Tibial nerve (tissue), 4 donors: ENCODE measurements around the gene PHF12. TPM values are rescaled to one million over a fixed set of nuclear protein-coding genes. Genes with fewer than 3 reads are reported as not detected.
A peak's percentile ranks its signal among the peaks of the same experiment; 100 is the strongest.

Source experiments
- DNase-seq, 2 donors: peaks; one replicate each; pipeline ENCODE4 v3.0.0-alpha.2; 2019; ENCODE audit warnings: low spot score in 2 of 2
- H3K27ac ChIP-seq, 4 donors: fragments of 200-600 bp; sonication (generic) in 3 of 4; one replicate each; pipeline ENCODE4 v1.5.1; 2017 to 2019; ENCODE audit warnings: mild to moderate bottlenecking in 1 of 4
- H3K27me3 ChIP-seq, 2 donors: fragments of 200-600 bp; sonication (generic) in 1 of 2; one replicate each; pipeline versions ENCODE4 v1.5.1 to v1.6.0; 2017 to 2019
- H3K36me3 ChIP-seq, 3 donors: fragments of 200-600 bp; sonication (generic); one replicate each; pipeline ENCODE4 v1.5.1; 2018 to 2019
- H3K4me1 ChIP-seq, 4 donors: fragments of 200-600 bp; sonication (generic) in 3 of 4; one replicate each; pipeline ENCODE4 v1.5.1; 2017 to 2019
- H3K4me3 ChIP-seq, 4 donors: fragments of 200-600 bp; sonication (generic) in 3 of 4; one replicate each; pipeline ENCODE4 v1.5.1; 2017 to 2019; ENCODE audit warnings: mild to moderate bottlenecking in 1 of 4, moderate library complexity in 1 of 4
- H3K9me3 ChIP-seq, 4 donors: fragments of 200-600 bp; sonication (generic) in 3 of 4; one replicate each; pipeline ENCODE4 v1.5.1; 2017 to 2019
- CTCF ChIP-seq, 5 experiments: fragments of 200-600 bp in 3 of 5; fragments of 450-650 bp in 2 of 5; sonication (generic) in 3 of 5; IDR thresholded peaks; one replicate each; pipeline ENCODE4 v1.5.1; 2016 to 2019; ENCODE audit warnings: antibody characterized with exemption in 5 of 5, mild to moderate bottlenecking in 3 of 5, moderate library complexity in 2 of 5
- EP300 ChIP-seq, 2 donors: sonication (generic); formaldehyde crosslinking; IDR thresholded peaks; one replicate each; pipeline ENCODE4 v1.6.1; 2017; ENCODE audit warnings: antibody characterized with exemption in 2 of 2, mild to moderate bottlenecking in 1 of 2
- POLR2A ChIP-seq, 2 donors: fragments of 450-650 bp; IDR thresholded peaks; one replicate each; pipeline ENCODE4 v1.6.1; 2017; ENCODE audit warnings: antibody characterized with exemption in 2 of 2, mild to moderate bottlenecking in 2 of 2, moderate library complexity in 2 of 2
- WGBS, 2 donors: methylation state at CpG; one replicate each; pipeline ENCODE4 v1.1.5; 2018; 5-methylcytosine and 5-hydroxymethylcytosine counted together
- total RNA-seq, 4 donors: library from RNA; depleted of rRNA; stranded (reverse); fragments of >200 nt; gene quantifications; one replicate each; pipeline ENCODE4 v1.1.0, GENCODE V29; 2016

Gene PHF12
- total RNA-seq, 4 donors from 2014 or later: 45.7 to 95.1 (median 49.6) TPM

GRCh38 chr17:28974451-28974850, 23.1 kb upstream of the PHF12 start:
- Histone ChIP-seq H3K4me3 (no peak overlapping the region), H3K36me3 (no peaks in the 10 kb centered on the region), H3K27ac (no peak overlapping the region), H3K4me1 (peaks cover 0 to 34% (median 0%) of the 10 kb centered on the region in 4 donors), H3K9me3 (no peaks in the 10 kb centered on the region), H3K27me3 (no peaks in the 10 kb centered on the region)
- no peak for DNase-seq
- 86 to 94% methylated on average over 4 of the region's 4 CpGs for WGBS, 2 donors
- TF ChIP-seq CTCF (IDR thresholded peaks at IDR 0.05) (no peak), POLR2A (IDR thresholded peaks at IDR 0.05) (no peak), EP300 (IDR thresholded peaks at IDR 0.05) (no peak)

- no peaks in the 10 kb centered on the region for H3K36me3 ChIP-seq
- peaks cover 0 to 35% (median 0%) of the 10 kb centered on the region in 4 donors for H3K4me1 ChIP-seq
- WGBS, 2 donors: 28 to 35% methylated on average over 2 of the region's 2 CpGs
- TF ChIP-seq EP300 (IDR thresholded peaks at IDR 0.05) (no peak), POLR2A (IDR thresholded peaks at IDR 0.05) (no peak), CTCF (IDR thresholded peaks at IDR 0.05) (no peak)
- no peak overlapping the region for H3K27ac ChIP-seq
- H3K27me3 ChIP-seq: no peaks in the 10 kb centered on the region
- no peak for DNase-seq
- H3K4me3 ChIP-seq: no peak overlapping the region
- H3K9me3 ChIP-seq: no peaks in the 10 kb centered on the region
These were observed 22.1 kb upstream of the PHF12 start for GRCh38 chr17:28973425-28973824.

- WGBS, 2 donors: 59 to 66% methylated on average over 10 of the region's 10 CpGs
- H3K9me3 ChIP-seq: no peaks in the 10 kb centered on the region
- TF ChIP-seq POLR2A (IDR thresholded peaks at IDR 0.05): no peak
- no peak for TF ChIP-seq EP300 (IDR thresholded peaks at IDR 0.05)
- TF ChIP-seq CTCF (IDR thresholded peaks at IDR 0.05): no peak
These were observed 21.1 kb upstream of the PHF12 start for GRCh38 chr17:28972437-28972836.

GRCh38 chr17:28970879-28971278, 19.6 kb upstream of the PHF12 start:
- no peaks in the 10 kb centered on the region for H3K27me3 ChIP-seq
- TF ChIP-seq EP300 (IDR thresholded peaks at IDR 0.05): no peak
- no peak for TF ChIP-seq CTCF (IDR thresholded peaks at IDR 0.05)
- no peak for TF ChIP-seq POLR2A (IDR thresholded peaks at IDR 0.05)
- peak in 1 of 2 donors; percentile 51 for DNase-seq
- H3K4me3 ChIP-seq: no peak overlapping the region
- no peaks in the 10 kb centered on the region for H3K9me3 ChIP-seq
- H3K4me1 ChIP-seq: peaks cover 0 to 44% (median 0%) of the 10 kb centered on the region in 4 donors
- 34 to 48% methylated on average over 6 of the region's 6 CpGs for WGBS, 2 donors
- no peaks in the 10 kb centered on the region for H3K36me3 ChIP-seq
- H3K27ac ChIP-seq: no peak overlapping the region

More at GRCh38 chr17:28972437-28972836, 21.1 kb upstream of the PHF12 start:
- peaks cover 0 to 44% (median 0%) of the 10 kb centered on the region in 4 donors for H3K4me1 ChIP-seq
- DNase-seq: no peak
- H3K36me3 ChIP-seq: no peaks in the 10 kb centered on the region
- no peak overlapping the region for H3K4me3 ChIP-seq
- H3K27ac ChIP-seq: no peak overlapping the region
- H3K27me3 ChIP-seq: no peaks in the 10 kb centered on the region

- no peak overlapping the region for H3K4me3 ChIP-seq
- no peak for TF ChIP-seq EP300 (IDR thresholded peaks at IDR 0.05)
- TF ChIP-seq POLR2A (IDR thresholded peaks at IDR 0.05): no peak
- no peak for TF ChIP-seq CTCF (IDR thresholded peaks at IDR 0.05)
- no peak overlapping the region for H3K27ac ChIP-seq
- peaks cover 0 to 48% (median 0%) of the 10 kb centered on the region in 4 donors for H3K4me1 ChIP-seq
- no peak for DNase-seq
- WGBS, 2 donors: 72 to 74% methylated on average over 10 to 12 of the region's 12 CpGs
- H3K27me3 ChIP-seq: peaks cover 0 to 3% of the 10 kb centered on the region in 2 donors
- H3K36me3 ChIP-seq: no peaks in the 10 kb centered on the region
- no peaks in the 10 kb centered on the region for H3K9me3 ChIP-seq
These were observed 18.5 kb upstream of the PHF12 start for GRCh38 chr17:28969706-28970393.
